Ovary (tissue), 3 donors: Measurements from ENCODE around the gene METTL3.

Source experiments
- CTCF ChIP-seq, 3 donors: fragments of 450-650 bp in 2 of 3; fragments of 200-600 bp in 1 of 3; IDR thresholded peaks; one replicate each; pipeline versions ENCODE4 v1.5.1 to v1.8.0; 2016 to 2022; ENCODE audit warnings: antibody characterized with exemption in 3 of 3, mild to moderate bottlenecking in 1 of 3
- EP300 ChIP-seq: sonication (generic); formaldehyde crosslinking; IDR thresholded peaks from one replicate; pipeline ENCODE4 v1.6.1; 2017; ENCODE audit warnings: antibody characterized with exemption
- donor health status: DM: no; HTN: no; CAD: no.

GRCh38 chr14:21541413-21542074 lies 30.4 kb upstream of the METTL3 start:
- TF ChIP-seq CTCF (IDR thresholded peaks at IDR 0.05) = no peak
- TF ChIP-seq EP300 = no peak
